CD14-positive monocyte (primary cell): ENCODE results near the gene HAL. TPM values are rescaled to one million over a fixed set of nuclear protein-coding genes. Genes with fewer than 3 reads are reported as not detected.
A peak's percentile ranks its signal among the peaks of the same experiment; 100 is the strongest.

Experiments
- DNase-seq, 3 donors: peaks; one replicate each; pipeline ENCODE4 v3.0.0-alpha.2; 2011 to 2022
- H2AFZ ChIP-seq: 2 replicates; pipeline ENCODE4 v1.6.0; 2012; ENCODE audit warnings: mild to moderate bottlenecking, low read depth, low read length, inconsistent platforms; ENCODE audit not compliant: insufficient read depth, poor library complexity, severe bottlenecking
- H3K27ac ChIP-seq, 2 donors: 1 replicate in 1 of 2; 2 replicates in 1 of 2; pipeline ENCODE4 v1.5.1; 2012 to 2013; ENCODE audit warnings: low read length in 2 of 2, control low read depth in 1 of 2, inconsistent platforms in 1 of 2, low read depth in 1 of 2, mild to moderate bottlenecking in 1 of 2
- H3K27me3 ChIP-seq, 2 donors: one replicate each; pipeline versions ENCODE4 v1.6.0 to v1.6.1; 2011 to 2013; ENCODE audit warnings: low read length in 2 of 2; ENCODE audit not compliant: control insufficient read depth in 2 of 2, insufficient read depth in 2 of 2
- H3K36me3 ChIP-seq, 2 donors: replicated peaks in 1 of 2; 1 replicate in 1 of 2; 2 replicates in 1 of 2; pipeline versions ENCODE4 v1.5.1 to v1.6.1; 2012 to 2013; ENCODE audit warnings: low read length in 2 of 2, control low read depth in 1 of 2, inconsistent platforms in 1 of 2, mild to moderate bottlenecking in 1 of 2; ENCODE audit not compliant: insufficient read depth in 2 of 2, control insufficient read depth in 1 of 2
- H3K4me1 ChIP-seq, 2 donors: 1 replicate in 1 of 2; 2 replicates in 1 of 2; pipeline versions ENCODE4 v1.5.1 to v1.6.1; 2012 to 2013; ENCODE audit warnings: low read length in 2 of 2, control low read depth in 1 of 2, inconsistent platforms in 1 of 2, mild to moderate bottlenecking in 1 of 2, moderate library complexity in 1 of 2; ENCODE audit not compliant: insufficient read depth in 2 of 2, control insufficient read depth in 1 of 2
- H3K4me2 ChIP-seq: replicated peaks from 2 replicates; pipeline ENCODE3; 2012; ENCODE audit warnings: low read length, moderate library complexity, mild to moderate bottlenecking; ENCODE audit not compliant: poor library complexity, severe bottlenecking; ENCODE audit errors: extremely low read depth
- H3K4me3 ChIP-seq, 3 experiments: fragments of 200-600 bp in 1 of 3; sonication (generic) in 1 of 3; replicated peaks in 1 of 3; 1 replicate in 2 of 3; 2 replicates in 1 of 3; pipeline ENCODE4 v1.5.1; 2011 to 2013; ENCODE audit warnings: low read length in 3 of 3, mild to moderate bottlenecking in 3 of 3, control low read depth in 2 of 3, low read depth in 2 of 3, inconsistent platforms in 1 of 3, moderate library complexity in 1 of 3
- H3K79me2 ChIP-seq: 2 replicates; pipeline ENCODE4 v1.6.0; 2012; ENCODE audit warnings: mild to moderate bottlenecking, control low read depth, inconsistent platforms, low read length, moderate library complexity; ENCODE audit not compliant: insufficient read depth
- H3K9ac ChIP-seq: 2 replicates; pipeline ENCODE4 v1.6.0; 2017; ENCODE audit warnings: low read length, mild to moderate bottlenecking; ENCODE audit not compliant: insufficient read depth, poor library complexity, severe bottlenecking
- H3K9me3 ChIP-seq, 2 donors: replicated peaks in 1 of 2; 1 replicate in 1 of 2; 2 replicates in 1 of 2; pipeline versions ENCODE4 v1.5.1 to v1.6.1; 2012 to 2013; ENCODE audit warnings: low read length in 2 of 2, control low read depth in 1 of 2; ENCODE audit not compliant: control insufficient read depth in 1 of 2, insufficient read depth in 1 of 2
- H4K20me1 ChIP-seq: 2 replicates; pipeline ENCODE4 v1.6.0; 2012; ENCODE audit warnings: mild to moderate bottlenecking, low read length, control low read depth, moderate library complexity; ENCODE audit not compliant: insufficient read depth
- H3K27ac Mint-ChIP-seq, 7 donors: one replicate each; pipeline ENCODE4 v1.8.0; 2020; ENCODE audit warnings: mild to moderate bottlenecking in 7 of 7, mixed read lengths in 7 of 7, moderate library complexity in 6 of 7, inconsistent platforms in 2 of 7
- H3K27me3 Mint-ChIP-seq, 3 donors: one replicate each; pipeline ENCODE4 v1.8.0; 2021 to 2022; ENCODE audit warnings: low read depth in 3 of 3, mild to moderate bottlenecking in 3 of 3, mixed read lengths in 3 of 3, moderate library complexity in 3 of 3, inconsistent platforms in 1 of 3
- H3K36me3 Mint-ChIP-seq, 2 donors: one replicate each; pipeline ENCODE4 v1.8.0; 2020; ENCODE audit warnings: mixed read lengths in 2 of 2, inconsistent platforms in 1 of 2, mild to moderate bottlenecking in 1 of 2
- H3K4me1 Mint-ChIP-seq: one replicate; pipeline ENCODE4 v1.8.0; 2020; ENCODE audit warnings: mild to moderate bottlenecking, mixed read lengths
- H3K4me3 Mint-ChIP-seq, 2 donors: one replicate each; pipeline ENCODE4 v1.8.0; 2020; ENCODE audit warnings: mild to moderate bottlenecking in 2 of 2, mixed read lengths in 2 of 2, moderate library complexity in 1 of 2
- H3K9me3 Mint-ChIP-seq, 7 donors: one replicate each; pipeline ENCODE4 v1.8.0; 2020 to 2022; ENCODE audit warnings: mixed read lengths in 7 of 7, mild to moderate bottlenecking in 6 of 7, moderate library complexity in 6 of 7, inconsistent platforms in 2 of 7
- WGBS: methylation state at CpG from one replicate; pipeline ENCODE4 v1.1.5; 2013; ENCODE audit warnings: missing lambda C conversion rate; ENCODE audit not compliant: insufficient coverage; 5-methylcytosine and 5-hydroxymethylcytosine counted together
- intact Hi-C, 2 donors: fragments of 100-400 bp; cut with micrococcal nuclease; formaldehyde crosslinking; loops; one replicate each; pipeline versions ENCODE4 v1.15.0 to v1.15.1; 2023
- polyA plus RNA-seq, 3 donors: library from polyadenylated mRNA; depleted of rRNA in 1 of 3; unstranded in 2 of 3; stranded (reverse) in 1 of 3; fragments of 300-500 nt in 2 of 3; fragments of >200 nt in 1 of 3; fragmentation: Illumina TruSeq in 2 of 3; gene quantifications; 1 replicate in 2 of 3; 2 replicates in 1 of 3; pipeline ENCODE4 v1.2.3, GENCODE V29; 2012 to 2021
- TF ChIP-seq, protein P1 (sequence below): fragments of 200-600 bp; IDR thresholded peaks from one replicate; pipeline ENCODE4 v1.8.0; 2022; ENCODE audit warnings: antibody characterized with exemption, mild to moderate bottlenecking

HAL gene
- polyA plus RNA-seq, 3 donors = 28.0 to 42.0 (median 29.2) TPM

DNA sequence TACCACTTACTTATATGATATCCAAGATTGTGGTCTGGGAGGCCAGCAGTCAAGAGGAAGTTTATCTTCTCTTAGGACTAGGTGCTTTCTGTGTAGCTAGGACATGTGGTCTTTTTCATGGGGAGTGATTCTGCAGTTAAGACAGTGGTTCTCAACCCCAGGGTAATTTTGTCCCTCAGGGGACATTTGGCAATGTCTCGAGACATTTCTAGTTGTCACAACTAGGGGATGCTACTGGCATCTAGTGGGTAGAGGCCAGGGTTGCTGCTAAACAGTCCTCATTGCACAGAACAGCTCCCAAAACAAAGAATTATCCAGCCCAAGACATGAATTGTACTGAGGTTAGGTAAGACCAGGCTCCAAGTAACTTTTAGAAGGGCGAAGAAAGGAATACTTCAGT is 33.0 kb downstream of the HAL start:
- H3K36me3 Mint-ChIP-seq = peaks cover 0 to 10% of the 10 kb centered on the region in 2 donors
- no peaks in the 10 kb centered on the region for H3K9me3 Mint-ChIP-seq
- H2AFZ ChIP-seq = no peak overlapping the region
- H3K36me3 ChIP-seq = no peaks in the 10 kb centered on the region
- no peak overlapping the region for H3K27ac ChIP-seq
- H3K27ac Mint-ChIP-seq = no peak overlapping the region
- H4K20me1 ChIP-seq = no peaks in the 10 kb centered on the region
- no peaks in the 10 kb centered on the region for H3K79me2 ChIP-seq
- H3K27me3 Mint-ChIP-seq = peaks cover 0 to 1% (median 0%) of the 10 kb centered on the region in 3 donors
- no peaks in the 10 kb centered on the region for H3K9me3 ChIP-seq
- no peak overlapping the region for H3K9ac ChIP-seq
- intact Hi-C loops = no loop called here
- no peak overlapping the region for H3K4me3 ChIP-seq
- H3K4me1 Mint-ChIP-seq = peaks cover 19% of the 10 kb centered on the region
- H3K4me1 ChIP-seq = peaks cover 6 to 9% of the 10 kb centered on the region in 2 donors
- no peak overlapping the region for H3K4me2 ChIP-seq
- H3K4me3 Mint-ChIP-seq = no peak overlapping the region
- no peaks in the 10 kb centered on the region for H3K27me3 ChIP-seq
- TF ChIP-seq, protein P1, sequence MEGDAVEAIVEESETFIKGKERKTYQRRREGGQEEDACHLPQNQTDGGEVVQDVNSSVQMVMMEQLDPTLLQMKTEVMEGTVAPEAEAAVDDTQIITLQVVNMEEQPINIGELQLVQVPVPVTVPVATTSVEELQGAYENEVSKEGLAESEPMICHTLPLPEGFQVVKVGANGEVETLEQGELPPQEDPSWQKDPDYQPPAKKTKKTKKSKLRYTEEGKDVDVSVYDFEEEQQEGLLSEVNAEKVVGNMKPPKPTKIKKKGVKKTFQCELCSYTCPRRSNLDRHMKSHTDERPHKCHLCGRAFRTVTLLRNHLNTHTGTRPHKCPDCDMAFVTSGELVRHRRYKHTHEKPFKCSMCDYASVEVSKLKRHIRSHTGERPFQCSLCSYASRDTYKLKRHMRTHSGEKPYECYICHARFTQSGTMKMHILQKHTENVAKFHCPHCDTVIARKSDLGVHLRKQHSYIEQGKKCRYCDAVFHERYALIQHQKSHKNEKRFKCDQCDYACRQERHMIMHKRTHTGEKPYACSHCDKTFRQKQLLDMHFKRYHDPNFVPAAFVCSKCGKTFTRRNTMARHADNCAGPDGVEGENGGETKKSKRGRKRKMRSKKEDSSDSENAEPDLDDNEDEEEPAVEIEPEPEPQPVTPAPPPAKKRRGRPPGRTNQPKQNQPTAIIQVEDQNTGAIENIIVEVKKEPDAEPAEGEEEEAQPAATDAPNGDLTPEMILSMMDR = no peak
- DNase-seq = peak in 1 of 3 donors; percentile 5
- 0% methylated on average over 1 of the region's 2 CpGs for WGBS

DNA sequence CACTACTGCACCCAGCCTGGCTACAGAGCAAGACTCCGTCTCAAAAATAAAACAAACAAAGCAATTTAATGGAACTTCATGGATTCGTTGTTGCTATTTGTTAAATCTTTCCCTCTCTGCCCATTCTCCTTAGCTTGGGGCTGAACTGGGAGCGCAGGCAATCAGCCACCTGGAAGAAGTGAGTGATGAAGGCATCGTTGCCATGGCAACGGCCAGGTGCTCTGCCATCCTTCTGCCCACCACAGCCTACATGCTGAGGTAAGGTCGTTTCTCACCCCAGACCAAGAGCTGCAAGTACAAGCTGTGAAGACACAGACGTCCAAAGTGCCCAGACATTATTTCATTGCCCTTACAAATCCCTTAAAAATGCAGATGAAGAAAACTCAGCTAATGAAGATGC is 33.9 kb downstream of the HAL start:
- DNase-seq = no peak
- Histone ChIP-seq H3K27ac (no peak overlapping the region), H3K9ac (no peak overlapping the region), H3K4me3 (no peak overlapping the region), H3K4me2 (no peak overlapping the region), H3K27me3 (no peaks in the 10 kb centered on the region), H3K79me2 (no peaks in the 10 kb centered on the region), H3K36me3 (no peaks in the 10 kb centered on the region), H2AFZ (no peak overlapping the region), H3K9me3 (no peaks in the 10 kb centered on the region), H4K20me1 (no peaks in the 10 kb centered on the region), H3K4me1 (peaks cover 6 to 9% of the 10 kb centered on the region in 2 donors)
- H3K9me3 Mint-ChIP-seq = no peaks in the 10 kb centered on the region
- WGBS = 96% methylated on average over 3 of the region's 7 CpGs
- H3K4me1 Mint-ChIP-seq = peaks cover 19% of the 10 kb centered on the region
- peaks cover 0 to 1% (median 0%) of the 10 kb centered on the region in 3 donors for H3K27me3 Mint-ChIP-seq
- peaks cover 0 to 9% of the 10 kb centered on the region in 2 donors for H3K36me3 Mint-ChIP-seq
- no peak overlapping the region for H3K4me3 Mint-ChIP-seq
- TF ChIP-seq, protein P1 = no peak
- no peak overlapping the region for H3K27ac Mint-ChIP-seq
- intact Hi-C loops = no loop called here
